AG10803 (cell line): ENCODE data around the gene TMEM181.
"Not testable (repeated sequence)": the region's sequence is repeated elsewhere in the genome, so short reads cannot be mapped to it uniquely, and the experiment has no call there.

Experiments used
- DNase-seq: peaks from one replicate; pipeline ENCODE4 v3.0.0; 2010; ENCODE audit warnings: low read depth
- H3K4me3 ChIP-seq: 2 replicates; pipeline ENCODE4 v1.5.1; 2011; ENCODE audit warnings: mild to moderate bottlenecking, low read length, control low read depth
- TF ChIP-seq, protein P1 (sequence below): conservative IDR thresholded peaks from 2 replicates; pipeline ENCODE4 v1.5.1; 2011; ENCODE audit warnings: mild to moderate bottlenecking, low read length, control low read depth, inconsistent platforms

TMEM181 gene

GRCh38 chr6:158517581-158517980 is 42.3 kb upstream of the TMEM181 start:
- TF ChIP-seq, protein P1, sequence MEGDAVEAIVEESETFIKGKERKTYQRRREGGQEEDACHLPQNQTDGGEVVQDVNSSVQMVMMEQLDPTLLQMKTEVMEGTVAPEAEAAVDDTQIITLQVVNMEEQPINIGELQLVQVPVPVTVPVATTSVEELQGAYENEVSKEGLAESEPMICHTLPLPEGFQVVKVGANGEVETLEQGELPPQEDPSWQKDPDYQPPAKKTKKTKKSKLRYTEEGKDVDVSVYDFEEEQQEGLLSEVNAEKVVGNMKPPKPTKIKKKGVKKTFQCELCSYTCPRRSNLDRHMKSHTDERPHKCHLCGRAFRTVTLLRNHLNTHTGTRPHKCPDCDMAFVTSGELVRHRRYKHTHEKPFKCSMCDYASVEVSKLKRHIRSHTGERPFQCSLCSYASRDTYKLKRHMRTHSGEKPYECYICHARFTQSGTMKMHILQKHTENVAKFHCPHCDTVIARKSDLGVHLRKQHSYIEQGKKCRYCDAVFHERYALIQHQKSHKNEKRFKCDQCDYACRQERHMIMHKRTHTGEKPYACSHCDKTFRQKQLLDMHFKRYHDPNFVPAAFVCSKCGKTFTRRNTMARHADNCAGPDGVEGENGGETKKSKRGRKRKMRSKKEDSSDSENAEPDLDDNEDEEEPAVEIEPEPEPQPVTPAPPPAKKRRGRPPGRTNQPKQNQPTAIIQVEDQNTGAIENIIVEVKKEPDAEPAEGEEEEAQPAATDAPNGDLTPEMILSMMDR = no peak
- no peak for DNase-seq
- H3K4me3 ChIP-seq = no peak overlapping the region

GRCh38 chr6:158518191-158519127 is 41.4 kb upstream of the TMEM181 start:
- peak overlapping the region; percentile 57 for H3K4me3 ChIP-seq
- DNase-seq = peak; percentile 85
- TF ChIP-seq, protein P1 = peak; percentile 83

- TF ChIP-seq, protein P1 = no peak
- no peak overlapping the region for H3K4me3 ChIP-seq
- no peak for DNase-seq
These were observed 40.6 kb upstream of the TMEM181 start for GRCh38 chr6:158519300-158519699.

- H3K4me3 ChIP-seq = no peak overlapping the region
- TF ChIP-seq, protein P1 = no peak
- no peak for DNase-seq
These were observed 40.1 kb upstream of the TMEM181 start for GRCh38 chr6:158519761-158520160.

DNA sequence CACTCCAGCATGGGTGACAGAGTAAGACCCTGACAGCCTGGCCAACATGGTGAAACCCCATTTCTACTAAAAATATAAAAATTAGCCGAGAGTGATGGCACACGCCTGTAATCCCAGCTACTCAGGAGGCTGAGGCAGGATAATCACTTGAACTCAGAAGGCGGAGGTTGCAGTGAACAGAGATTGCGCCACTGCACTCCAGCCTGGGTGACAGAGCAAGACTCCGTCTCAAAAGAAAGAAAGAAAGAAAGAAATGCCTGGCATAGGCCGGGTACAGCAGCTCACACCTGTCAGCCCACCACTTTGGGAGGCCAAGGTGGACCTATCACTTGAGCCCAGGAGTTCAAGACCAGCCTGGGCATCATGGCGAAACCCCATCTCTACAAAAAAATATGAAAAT is 38.9 kb upstream of the TMEM181 start:
- not testable (repeated sequence) for H3K4me3 ChIP-seq, DNase-seq

- DNase-seq = no peak
- TF ChIP-seq, protein P1 = no peak
- H3K4me3 ChIP-seq = no peak overlapping the region
These were observed 38.1 kb upstream of the TMEM181 start for GRCh38 chr6:158521759-158522158.

- TF ChIP-seq, protein P1 = no peak
- no peak for DNase-seq
- H3K4me3 ChIP-seq = no peak overlapping the region
These were observed 37.3 kb upstream of the TMEM181 start for GRCh38 chr6:158522616-158523015.
